ENCODE results near the gene WNT2B.

WNT2B gene

GRCh38 chr1:112565800-112566199 is 57.0 kb downstream of the WNT2B start:
- no peak for DNase-seq

GRCh38 chr1:112575154-112575804 is 66.5 kb downstream of the WNT2B start:
- DNase-seq: no peak

GRCh38 chr1:112576240-112576639 is 67.5 kb downstream of the WNT2B start:
- DNase-seq: no peak

All from anterior cingulate cortex (tissue), 58 donors.